Regular cardiac myocyte (primary cell): ENCODE results near the gene TROAP. TPM values are rescaled to one million over a fixed set of nuclear protein-coding genes. Genes with fewer than 3 reads are reported as not detected.

Experiments
- total RNA-seq: library from RNA; depleted of rRNA; stranded (reverse); fragments of >200 nt; gene quantifications from 2 replicates; pipeline ENCODE4 v1.2.3, GENCODE V29; 2014

Gene TROAP
- 1.1 and 9.4 TPM in 2 replicates for total RNA-seq

GRCh38 chr12:49322708-49323523, at the start of gene TROAP:
Gene TROAP, plus strand, starts transcription at chr12:49323255. Its CDS starts 354 bp downstream, at chr12:49323609.

GRCh38 chr12:49295082-49295936, 27.7 kb upstream of the TROAP start, which contains the start of gene PRPH:
Gene PRPH, plus strand, starts transcription at chr12:49295147. Its CDS starts 54 bp downstream, at chr12:49295201.

GRCh38 chr12:49336645-49337584, 13.9 kb downstream of the TROAP start, which contains the start of gene C1QL4:
Gene C1QL4, minus strand, starts transcription at chr12:49337188. Its CDS starts 711 bp downstream, at chr12:49336477.

GRCh38 chr12:49346659-49347310, 23.7 kb downstream of the TROAP start, which contains the start of gene DNAJC22:
Gene DNAJC22, plus strand, starts transcription at chr12:49346888. Its CDS starts 1,985 bp downstream, at chr12:49348873.

GRCh38 chr12:49367381-49368239, 44.6 kb downstream of the TROAP start, which contains the start of gene SPATS2:
Gene SPATS2, plus strand, starts transcription at chr12:49367462. Its CDS starts 93,551 bp downstream, at chr12:49461013.

Other genes starting within 250 kb of the TROAP start
- 0.19 TPM in 1 of 2 replicates, not detected in the other for gene DHH, start 228.5 kb upstream of the TROAP start, total RNA-seq
- gene LMBR1L, start 212.4 kb upstream of the TROAP start, total RNA-seq = 60.6 and 66.2 TPM in 2 replicates
- gene TUBA1B, start 191.9 kb upstream of the TROAP start, total RNA-seq = 957 and 3,447 TPM in 2 replicates
- 439 and 1,042 TPM in 2 replicates for gene TUBA1A, start 134.2 kb upstream of the TROAP start, total RNA-seq
- 261 and 1,440 TPM in 2 replicates for gene TUBA1C, start 58.2 kb upstream of the TROAP start, total RNA-seq
- under 0.01 and 0.85 TPM in 2 replicates for gene PRPH, start 28.1 kb upstream of the TROAP start, total RNA-seq
- 0.28 and 0.38 TPM in 2 replicates for gene C1QL4, start 13.9 kb downstream of the TROAP start, total RNA-seq
- 1.7 and 2.5 TPM in 2 replicates for gene DNAJC22, start 23.6 kb downstream of the TROAP start, total RNA-seq
- gene SPATS2, start 44.2 kb downstream of the TROAP start, total RNA-seq = 27.3 and 28.8 TPM in 2 replicates
- under 0.01 and 0.28 TPM in 2 replicates for gene KCNH3, start 215.8 kb downstream of the TROAP start, total RNA-seq
- 30.2 and 61.3 TPM in 2 replicates for gene MCRS1, start 244.9 kb downstream of the TROAP start, total RNA-seq